OCI-LY7 (cell line): ENCODE results near the gene SNX10.

Experiments
- CTCF ChIP-seq: fragments of 200-600 bp; sonication (generic); conservative IDR thresholded peaks from 2 replicates; pipeline ENCODE4 v1.5.1; 2014; ENCODE audit warnings: mild to moderate bottlenecking, antibody characterized with exemption, low read length, moderate library complexity, mixed read lengths
- EZH2phosphoT487 ChIP-seq: fragments of 200-600 bp; sonication (generic); IDR thresholded peaks from 2 replicates; pipeline ENCODE4 v1.6.1; 2018; ENCODE audit warnings: low read depth, borderline replicate concordance, mild to moderate bottlenecking, mixed run types, antibody characterized with exemption, low read length, moderate library complexity, mixed read lengths

- TF ChIP-seq CTCF (no peak), EZH2phosphoT487 (no peak)
These were observed 38.0 kb downstream of the SNX10 start for GRCh38 chr7:26329520-26330255.
